Astrocyte (in vitro differentiated cells and primary cell): ENCODE results near the gene WIZ.

Experiments used
- EZH2 ChIP-seq: IDR thresholded peaks from 2 replicates; pipeline ENCODE4 v1.6.1; 2012; ENCODE audit warnings: mild to moderate bottlenecking, low read length, inconsistent platforms; ENCODE audit not compliant: insufficient read depth
- TF ChIP-seq, protein P1 (sequence below): IDR thresholded peaks from 2 replicates; pipeline ENCODE4 v1.5.1; 2011; ENCODE audit warnings: low read depth, mild to moderate bottlenecking, inconsistent platforms, low read length, moderate library complexity; ENCODE audit not compliant: insufficient read depth

DNA sequence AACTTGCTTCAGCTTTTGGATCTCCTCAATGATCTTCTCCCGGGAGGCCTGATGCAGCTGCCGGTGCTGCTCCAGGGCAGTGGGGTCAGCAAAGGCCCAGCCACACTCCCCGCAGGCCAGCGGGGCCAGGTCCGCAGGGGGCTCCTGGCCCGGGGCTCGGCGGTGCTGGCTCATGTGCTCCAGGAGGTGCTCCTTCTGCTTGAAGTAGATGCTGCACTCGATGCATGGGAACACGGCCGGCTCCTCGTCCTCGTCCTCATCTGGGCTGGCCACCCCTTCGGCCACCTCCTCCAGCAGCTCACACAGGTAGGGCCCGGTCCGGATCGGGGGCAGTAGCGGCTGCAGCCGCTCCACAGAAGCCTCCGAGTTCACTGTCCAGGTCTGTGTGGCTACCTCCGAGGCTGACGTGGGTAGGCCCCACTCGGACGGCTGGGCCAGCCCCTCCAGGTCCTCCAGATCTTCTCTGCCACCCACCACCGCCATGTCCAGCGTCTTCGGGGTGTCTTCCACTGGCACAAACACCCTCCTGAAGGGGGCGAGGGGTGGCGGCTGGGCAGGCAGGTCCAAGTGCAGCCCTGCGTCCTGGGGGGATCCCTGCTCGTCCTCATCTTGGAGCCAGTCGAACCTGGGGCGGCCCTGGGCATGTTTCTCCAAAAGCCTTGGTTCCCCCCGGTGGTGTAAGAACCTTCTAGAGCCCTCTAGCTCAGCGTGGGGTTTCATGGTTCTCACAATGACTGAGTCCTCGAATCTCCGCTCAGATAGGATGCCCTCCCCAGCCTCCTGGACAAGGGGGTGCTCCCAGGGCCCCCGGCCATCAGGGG is 9.7 kb downstream of the WIZ start:
- TF ChIP-seq, protein P1, sequence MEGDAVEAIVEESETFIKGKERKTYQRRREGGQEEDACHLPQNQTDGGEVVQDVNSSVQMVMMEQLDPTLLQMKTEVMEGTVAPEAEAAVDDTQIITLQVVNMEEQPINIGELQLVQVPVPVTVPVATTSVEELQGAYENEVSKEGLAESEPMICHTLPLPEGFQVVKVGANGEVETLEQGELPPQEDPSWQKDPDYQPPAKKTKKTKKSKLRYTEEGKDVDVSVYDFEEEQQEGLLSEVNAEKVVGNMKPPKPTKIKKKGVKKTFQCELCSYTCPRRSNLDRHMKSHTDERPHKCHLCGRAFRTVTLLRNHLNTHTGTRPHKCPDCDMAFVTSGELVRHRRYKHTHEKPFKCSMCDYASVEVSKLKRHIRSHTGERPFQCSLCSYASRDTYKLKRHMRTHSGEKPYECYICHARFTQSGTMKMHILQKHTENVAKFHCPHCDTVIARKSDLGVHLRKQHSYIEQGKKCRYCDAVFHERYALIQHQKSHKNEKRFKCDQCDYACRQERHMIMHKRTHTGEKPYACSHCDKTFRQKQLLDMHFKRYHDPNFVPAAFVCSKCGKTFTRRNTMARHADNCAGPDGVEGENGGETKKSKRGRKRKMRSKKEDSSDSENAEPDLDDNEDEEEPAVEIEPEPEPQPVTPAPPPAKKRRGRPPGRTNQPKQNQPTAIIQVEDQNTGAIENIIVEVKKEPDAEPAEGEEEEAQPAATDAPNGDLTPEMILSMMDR = no peak
- no peak for TF ChIP-seq EZH2
